Activated naive CD4-positive, alpha-beta T cell treated with anti-CD3 and anti-CD28 coated beads, Interleukin-2, amount 10 ng/mL, durations not matched to agents 7 days and 5 days (primary cell): ENCODE measurements around the gene AUTS2.

Source experiments
- CTCF ChIA-PET: fragments of 350-600 bp; sonication (Branson Sonifier 250); formaldehyde crosslinking; loops from one replicate; lab custom pipeline; 2021; ENCODE audit warnings: antibody characterized with exemption; lab: Charles Lee
- DNase-seq: peaks from one replicate; pipeline ENCODE4 v3.0.0-alpha.2; 2020
- H3K27ac Mint-ChIP-seq: one replicate; pipeline ENCODE4 v1.8.0; 2021; ENCODE audit warnings: mild to moderate bottlenecking, moderate library complexity, mixed read lengths
- H3K27me3 Mint-ChIP-seq: one replicate; pipeline ENCODE4 v1.8.0; 2021; ENCODE audit warnings: mild to moderate bottlenecking, mixed read lengths
- H3K36me3 Mint-ChIP-seq: one replicate; pipeline ENCODE4 v1.8.0; 2021; ENCODE audit warnings: mixed read lengths
- H3K4me1 Mint-ChIP-seq: one replicate; pipeline ENCODE4 v1.8.0; 2021; ENCODE audit warnings: mixed read lengths
- H3K4me3 Mint-ChIP-seq: one replicate; pipeline ENCODE4 v1.8.0; 2021; ENCODE audit warnings: mild to moderate bottlenecking, moderate library complexity, mixed read lengths
- H3K9me3 Mint-ChIP-seq: one replicate; pipeline ENCODE4 v1.8.0; 2021; ENCODE audit warnings: mixed read lengths

AUTS2 gene

GRCh38 chr7:69608878-69609277, 10.6 kb downstream of the AUTS2 start:
- Mint-ChIP-seq H3K27ac (no peak overlapping the region), H3K36me3 (no peaks in the 10 kb centered on the region), H3K4me3 (no peak overlapping the region), H3K9me3 (no peaks in the 10 kb centered on the region), H3K4me1 (no peaks in the 10 kb centered on the region), H3K27me3 (peaks cover 13% of the 10 kb centered on the region)
- CTCF ChIA-PET = no interaction called here
- no peak for DNase-seq

DNA sequence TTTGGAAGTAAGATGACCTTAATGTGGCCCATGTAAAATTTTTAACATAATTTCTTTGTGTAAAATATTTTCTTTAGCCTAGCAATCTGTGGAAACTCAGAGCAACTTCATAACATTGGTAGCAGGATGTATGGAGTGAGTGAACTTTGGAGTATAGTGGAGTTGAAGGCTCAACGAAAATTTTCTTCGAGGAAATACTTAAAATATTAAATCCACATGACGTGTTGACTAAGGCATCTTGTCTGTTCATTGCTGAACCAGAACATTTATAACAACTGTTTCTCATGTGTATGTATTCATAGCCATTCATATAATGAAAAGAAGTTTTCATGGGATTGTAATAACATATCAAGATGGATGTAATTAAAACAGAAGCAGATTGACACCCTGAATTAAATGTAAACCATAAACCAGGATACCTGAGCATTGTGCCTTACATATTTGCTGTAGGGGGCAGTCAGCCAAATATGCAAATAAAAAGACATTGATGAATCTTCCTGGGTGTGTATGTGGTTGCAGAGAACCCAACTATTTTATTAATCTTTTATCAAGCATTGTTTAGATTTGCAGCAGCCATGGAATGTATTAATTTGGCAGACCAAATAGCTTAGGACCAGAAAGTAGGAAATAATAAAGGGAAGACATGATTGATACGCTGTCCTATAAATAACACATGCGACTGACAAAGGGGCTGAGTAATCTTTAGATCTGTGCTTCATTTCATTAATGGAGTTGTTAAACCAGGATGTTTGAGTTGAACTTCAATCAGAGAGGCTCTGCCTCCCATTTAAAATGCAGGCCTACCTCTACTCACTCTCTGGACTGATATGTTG, 11.5 kb downstream of the AUTS2 start:
- no peak for DNase-seq
- no peak overlapping the region for H3K4me3 Mint-ChIP-seq
- H3K27me3 Mint-ChIP-seq = peaks cover 13% of the 10 kb centered on the region
- no peaks in the 10 kb centered on the region for H3K36me3 Mint-ChIP-seq
- H3K9me3 Mint-ChIP-seq = no peaks in the 10 kb centered on the region
- no peak overlapping the region for H3K27ac Mint-ChIP-seq
- no peaks in the 10 kb centered on the region for H3K4me1 Mint-ChIP-seq
- CTCF ChIA-PET = no interaction called here

GRCh38 chr7:69610374-69611084, 12.3 kb downstream of the AUTS2 start:
- DNase-seq = no peak
- CTCF ChIA-PET = no interaction called here
- Mint-ChIP-seq H3K36me3 (no peaks in the 10 kb centered on the region), H3K4me1 (no peaks in the 10 kb centered on the region), H3K4me3 (no peak overlapping the region), H3K27me3 (peaks cover 13% of the 10 kb centered on the region), H3K27ac (no peak overlapping the region), H3K9me3 (no peaks in the 10 kb centered on the region)

- Mint-ChIP-seq H3K4me1 (no peaks in the 10 kb centered on the region), H3K36me3 (no peaks in the 10 kb centered on the region), H3K9me3 (no peaks in the 10 kb centered on the region), H3K27ac (no peak overlapping the region), H3K27me3 (peaks cover 2% of the 10 kb centered on the region), H3K4me3 (no peak overlapping the region)
- DNase-seq = no peak
- CTCF ChIA-PET = interaction anchor here (0.6 kb wide), 1 partner anchor 26 kb away, joined by 3 read pairs; no protein-coding TSS in a partner anchor
These were observed 14.7 kb downstream of the AUTS2 start for GRCh38 chr7:69612981-69613380.

- no peaks in the 10 kb centered on the region for H3K9me3 Mint-ChIP-seq
- H3K4me3 Mint-ChIP-seq = no peak overlapping the region
- H3K27ac Mint-ChIP-seq = no peak overlapping the region
- no peaks in the 10 kb centered on the region for H3K36me3 Mint-ChIP-seq
- CTCF ChIA-PET = interaction anchor here (0.6 kb wide), 1 partner anchor 25 kb away, joined by 3 read pairs; no protein-coding TSS in a partner anchor
- no peaks in the 10 kb centered on the region for H3K27me3 Mint-ChIP-seq
- no peak for DNase-seq
- H3K4me1 Mint-ChIP-seq = no peaks in the 10 kb centered on the region
These were observed 15.6 kb downstream of the AUTS2 start for GRCh38 chr7:69613846-69614245.

DNA sequence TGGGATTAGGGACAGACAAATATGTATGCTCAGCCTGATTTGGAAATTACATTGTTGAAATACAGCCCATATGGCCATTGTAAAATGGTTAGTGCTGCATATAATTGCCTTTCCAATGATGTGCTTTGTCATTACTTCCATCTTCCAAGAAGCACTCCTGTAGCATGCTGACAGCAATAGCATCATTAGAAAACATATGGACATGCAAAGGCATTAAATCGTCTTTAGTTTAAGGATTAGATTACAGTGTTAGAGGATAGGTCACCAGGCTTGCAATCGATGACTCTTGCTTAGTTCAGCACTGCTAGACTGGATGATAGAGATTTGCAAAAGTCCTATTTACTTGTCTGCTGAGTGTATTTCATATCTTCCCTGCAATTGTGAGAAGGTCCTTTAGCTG, 17.4 kb downstream of the AUTS2 start:
- CTCF ChIA-PET = no interaction called here
- Mint-ChIP-seq H3K27me3 (no peaks in the 10 kb centered on the region), H3K9me3 (no peaks in the 10 kb centered on the region), H3K4me3 (no peak overlapping the region), H3K4me1 (no peaks in the 10 kb centered on the region), H3K36me3 (no peaks in the 10 kb centered on the region), H3K27ac (no peak overlapping the region)
- no peak for DNase-seq

DNA sequence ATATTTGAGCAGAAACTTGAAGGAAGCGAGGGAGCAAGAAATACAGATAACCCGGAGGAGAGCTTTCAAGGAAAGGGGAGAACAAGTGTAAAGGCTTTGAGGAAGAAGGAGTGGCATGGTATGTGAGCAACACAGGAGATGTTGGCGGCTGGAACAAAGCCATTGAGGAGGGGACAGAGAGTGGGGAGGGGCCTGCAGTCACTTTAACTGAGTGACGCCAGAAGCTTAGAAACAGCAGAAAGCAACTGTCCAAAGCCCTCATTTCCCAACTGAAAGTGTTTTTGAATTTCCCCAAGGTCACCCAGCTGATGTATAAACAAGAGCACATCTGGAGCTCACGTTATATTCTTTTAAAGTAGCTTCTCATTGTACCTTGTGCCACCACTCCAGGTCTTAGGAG, 19.1 kb downstream of the AUTS2 start:
- no peaks in the 10 kb centered on the region for H3K4me1 Mint-ChIP-seq
- no peaks in the 10 kb centered on the region for H3K27me3 Mint-ChIP-seq
- H3K4me3 Mint-ChIP-seq = no peak overlapping the region
- no peak overlapping the region for H3K27ac Mint-ChIP-seq
- H3K36me3 Mint-ChIP-seq = no peaks in the 10 kb centered on the region
- H3K9me3 Mint-ChIP-seq = no peaks in the 10 kb centered on the region
- CTCF ChIA-PET = no interaction called here
- no peak for DNase-seq

DNA sequence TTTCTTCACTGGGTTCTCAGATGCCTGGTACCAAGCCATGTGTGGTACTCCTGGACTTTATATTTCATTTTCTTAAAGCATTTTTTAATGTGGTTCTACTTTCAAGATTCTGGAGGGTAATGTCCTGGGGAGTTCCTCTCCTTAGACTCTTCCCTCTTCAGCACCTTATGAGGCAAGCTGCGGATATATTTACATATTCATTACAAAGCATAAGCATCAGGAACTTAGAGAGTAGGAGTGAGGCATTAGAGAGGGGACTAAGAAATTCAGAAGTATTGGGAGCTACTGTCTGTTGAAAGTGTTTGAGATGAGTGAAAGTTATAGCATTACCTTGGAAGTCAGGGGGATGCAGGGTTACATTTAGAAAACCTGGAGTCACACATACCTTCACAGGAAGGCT, 20.8 kb downstream of the AUTS2 start:
- Mint-ChIP-seq H3K27me3 (no peaks in the 10 kb centered on the region), H3K4me1 (no peaks in the 10 kb centered on the region), H3K4me3 (no peak overlapping the region), H3K36me3 (no peaks in the 10 kb centered on the region), H3K27ac (no peak overlapping the region), H3K9me3 (no peaks in the 10 kb centered on the region)
- no peak for DNase-seq
- CTCF ChIA-PET = no interaction called here

DNA sequence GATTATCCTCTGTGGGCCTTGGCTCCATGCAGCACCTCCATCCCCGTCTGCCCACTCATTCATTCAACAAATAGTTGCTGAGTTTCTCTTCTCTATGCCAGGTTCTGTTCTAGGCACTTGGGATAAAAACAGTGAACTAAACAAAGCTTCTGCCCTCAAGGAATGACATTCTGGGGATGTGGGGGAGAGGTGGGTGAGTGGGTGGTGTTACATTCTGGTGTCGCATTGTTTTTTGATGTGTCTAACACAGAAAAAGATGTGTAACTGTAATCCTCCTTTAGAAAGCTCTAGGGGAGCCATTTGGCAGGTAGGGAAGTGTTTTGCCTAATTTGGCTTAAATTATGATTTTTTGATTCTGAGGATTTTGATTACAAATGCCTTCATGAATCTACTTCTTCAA, 21.4 kb downstream of the AUTS2 start:
- CTCF ChIA-PET = no interaction called here
- Mint-ChIP-seq H3K9me3 (no peaks in the 10 kb centered on the region), H3K27me3 (no peaks in the 10 kb centered on the region), H3K27ac (no peak overlapping the region), H3K4me3 (no peak overlapping the region), H3K36me3 (no peaks in the 10 kb centered on the region), H3K4me1 (no peaks in the 10 kb centered on the region)
- DNase-seq = no peak

DNA sequence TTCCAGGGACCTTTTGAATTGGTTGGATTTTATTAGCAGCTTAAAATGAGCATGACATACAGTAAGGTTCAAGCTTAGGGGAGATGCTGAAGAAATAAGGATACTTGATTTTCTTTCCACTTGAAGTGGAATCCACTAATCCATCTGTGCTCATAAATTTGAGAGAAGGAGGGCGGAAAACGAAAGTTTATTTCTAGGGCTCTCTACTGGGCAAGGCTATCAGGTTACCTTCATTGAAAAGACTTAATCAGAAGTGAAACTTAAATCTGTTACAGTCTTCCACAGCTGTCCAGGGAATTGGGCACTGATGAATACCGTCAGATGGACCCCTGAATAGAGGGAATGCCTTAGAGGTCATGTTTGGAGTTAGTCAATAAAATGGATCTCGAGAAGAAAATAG, 21.8 kb downstream of the AUTS2 start:
- Mint-ChIP-seq H3K4me1 (no peaks in the 10 kb centered on the region), H3K27ac (no peak overlapping the region), H3K4me3 (no peak overlapping the region), H3K36me3 (no peaks in the 10 kb centered on the region), H3K9me3 (no peaks in the 10 kb centered on the region), H3K27me3 (no peaks in the 10 kb centered on the region)
- no peak for DNase-seq
- CTCF ChIA-PET = no interaction called here

DNA sequence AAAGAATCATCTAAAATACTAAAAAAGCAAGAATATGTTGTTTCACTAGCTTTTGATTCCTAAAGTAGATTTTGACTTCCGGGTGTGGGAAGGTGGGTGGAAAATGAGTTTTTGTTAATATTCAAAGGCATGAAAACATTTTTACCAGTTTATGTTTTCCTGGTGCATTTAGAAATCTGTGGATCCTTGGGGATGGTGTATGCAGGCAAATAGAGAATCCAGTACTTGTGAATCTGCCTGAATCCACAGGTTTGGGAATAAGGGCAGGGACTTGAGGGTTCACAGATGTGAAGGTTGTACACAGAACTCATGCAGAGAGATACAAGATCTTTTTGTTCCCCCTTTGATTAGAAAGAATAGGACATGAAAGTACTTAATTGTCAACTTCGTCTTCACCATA, 22.4 kb downstream of the AUTS2 start:
- no peak overlapping the region for H3K4me3 Mint-ChIP-seq
- H3K27ac Mint-ChIP-seq = no peak overlapping the region
- CTCF ChIA-PET = no interaction called here
- no peaks in the 10 kb centered on the region for H3K36me3 Mint-ChIP-seq
- H3K9me3 Mint-ChIP-seq = no peaks in the 10 kb centered on the region
- no peaks in the 10 kb centered on the region for H3K27me3 Mint-ChIP-seq
- no peak for DNase-seq
- H3K4me1 Mint-ChIP-seq = no peaks in the 10 kb centered on the region

GRCh38 chr7:69622014-69622835, 23.9 kb downstream of the AUTS2 start:
- CTCF ChIA-PET = no interaction called here
- no peaks in the 10 kb centered on the region for H3K9me3 Mint-ChIP-seq
- H3K36me3 Mint-ChIP-seq = no peaks in the 10 kb centered on the region
- no peak overlapping the region for H3K27ac Mint-ChIP-seq
- no peaks in the 10 kb centered on the region for H3K27me3 Mint-ChIP-seq
- H3K4me3 Mint-ChIP-seq = no peak overlapping the region
- no peaks in the 10 kb centered on the region for H3K4me1 Mint-ChIP-seq
- no peak for DNase-seq

DNA sequence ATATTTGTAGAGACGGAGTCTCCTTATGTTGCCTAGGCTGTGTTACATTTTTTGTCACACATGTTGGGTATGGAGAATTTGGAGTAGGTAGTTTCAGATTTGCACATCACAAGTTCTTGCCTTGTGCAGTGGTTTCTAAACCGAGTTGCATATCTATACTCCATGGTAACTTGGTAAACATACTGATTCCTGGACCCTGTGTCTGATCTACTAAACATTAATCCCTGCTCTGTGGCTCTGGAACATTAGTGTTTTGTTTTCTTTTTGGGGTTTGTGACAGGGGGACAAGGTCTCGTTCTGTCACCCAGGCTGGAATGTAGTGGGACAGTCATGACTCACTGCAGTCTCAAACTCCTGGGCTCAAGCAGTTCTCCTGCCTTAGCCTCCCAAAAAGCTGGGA, 24.7 kb downstream of the AUTS2 start:
- H3K27me3 Mint-ChIP-seq = no peaks in the 10 kb centered on the region
- CTCF ChIA-PET = no interaction called here
- H3K4me3 Mint-ChIP-seq = no peak overlapping the region
- no peaks in the 10 kb centered on the region for H3K36me3 Mint-ChIP-seq
- H3K27ac Mint-ChIP-seq = no peak overlapping the region
- no peak for DNase-seq
- no peaks in the 10 kb centered on the region for H3K9me3 Mint-ChIP-seq
- no peaks in the 10 kb centered on the region for H3K4me1 Mint-ChIP-seq

- no peaks in the 10 kb centered on the region for H3K9me3 Mint-ChIP-seq
- DNase-seq = no peak
- H3K36me3 Mint-ChIP-seq = no peaks in the 10 kb centered on the region
- H3K27ac Mint-ChIP-seq = no peak overlapping the region
- H3K27me3 Mint-ChIP-seq = no peaks in the 10 kb centered on the region
- H3K4me1 Mint-ChIP-seq = no peaks in the 10 kb centered on the region
- H3K4me3 Mint-ChIP-seq = no peak overlapping the region
- CTCF ChIA-PET = no interaction called here
These were observed 26.4 kb downstream of the AUTS2 start for GRCh38 chr7:69624435-69625230.
